ENCODE measurements around the gene CACNG8.
"Not testable (repeated sequence)": the region's sequence is repeated elsewhere in the genome, so short reads cannot be mapped to it uniquely, and the experiment has no call there.

Gene CACNG8

DNA sequence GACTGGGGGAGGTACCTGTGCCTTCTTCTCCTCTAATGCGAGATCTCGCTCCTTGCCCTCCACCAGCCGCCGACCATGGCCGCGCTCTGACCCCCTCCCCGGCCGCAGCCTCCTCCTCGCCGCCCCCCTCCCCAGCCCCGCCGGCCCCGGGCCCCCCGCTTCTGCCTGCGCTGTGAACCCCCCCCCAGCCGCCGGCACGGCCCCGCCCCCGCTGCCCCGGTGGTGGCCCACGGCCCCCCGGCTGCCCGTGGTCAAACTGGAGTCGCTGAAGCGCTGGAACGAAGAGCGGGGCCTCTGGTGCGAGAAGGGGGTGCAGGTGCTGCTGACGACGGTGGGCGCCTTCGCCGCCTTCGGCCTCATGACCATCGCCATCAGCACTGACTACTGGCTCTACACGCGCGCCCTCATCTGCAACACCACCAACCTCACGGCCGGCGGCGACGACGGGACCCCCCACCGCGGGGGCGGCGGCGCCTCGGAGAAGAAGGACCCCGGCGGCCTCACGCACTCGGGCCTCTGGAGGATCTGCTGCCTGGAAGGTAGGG, at the start of gene CACNG8:
Gene CACNG8 (plus strand): TSS at position 51 of the 545 bp plus-strand sequence.
- DNase-seq: no peak

DNA sequence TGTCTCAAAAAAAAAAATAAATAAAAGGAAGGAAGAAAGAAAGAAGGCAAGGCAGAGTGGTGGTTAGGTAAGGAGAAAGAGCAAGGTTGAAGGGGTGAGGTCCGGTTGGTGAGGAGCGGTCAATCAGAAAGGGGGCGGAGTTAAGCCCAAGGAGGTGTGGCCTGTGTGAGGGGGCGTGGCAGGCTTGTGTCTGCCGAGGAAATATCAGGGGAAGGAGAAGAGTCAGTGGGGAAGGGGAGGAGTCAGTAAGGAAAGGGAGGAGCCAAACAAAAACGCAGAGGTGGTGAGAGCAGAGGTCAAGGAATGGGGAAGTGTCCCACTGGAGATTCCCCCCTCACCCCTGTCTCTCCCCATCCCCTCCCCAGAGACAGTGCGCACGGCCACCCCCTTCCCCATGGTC, 47.7 kb upstream of the CACNG8 start:
- DNase-seq: no peak

GRCh38 chr19:53916004-53916403, 46.7 kb upstream of the CACNG8 start:
- DNase-seq: no peak

DNA sequence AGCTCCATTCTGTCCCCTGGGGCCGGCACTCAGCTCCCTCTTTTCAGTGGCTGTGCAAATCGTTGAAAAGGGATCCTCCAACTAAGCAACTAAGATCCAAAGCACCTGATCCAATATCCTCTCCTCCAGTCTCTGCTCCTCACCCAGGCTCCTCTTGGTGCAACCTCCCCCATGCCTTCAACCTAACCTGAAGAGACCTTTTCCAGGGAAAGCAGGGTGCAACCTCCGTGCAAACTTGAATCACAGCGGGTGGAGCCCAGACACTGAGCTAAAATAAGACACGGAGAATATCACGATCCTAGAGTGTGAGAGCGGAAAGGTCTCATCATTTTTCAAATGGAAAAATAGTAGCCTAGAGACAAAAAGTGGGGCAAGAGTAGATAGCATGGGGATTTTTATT, 45.4 kb upstream of the CACNG8 start:
- DNase-seq: no peak

GRCh38 chr19:53927739-53928138, 35.0 kb upstream of the CACNG8 start:
- DNase-seq: no peak

DNA sequence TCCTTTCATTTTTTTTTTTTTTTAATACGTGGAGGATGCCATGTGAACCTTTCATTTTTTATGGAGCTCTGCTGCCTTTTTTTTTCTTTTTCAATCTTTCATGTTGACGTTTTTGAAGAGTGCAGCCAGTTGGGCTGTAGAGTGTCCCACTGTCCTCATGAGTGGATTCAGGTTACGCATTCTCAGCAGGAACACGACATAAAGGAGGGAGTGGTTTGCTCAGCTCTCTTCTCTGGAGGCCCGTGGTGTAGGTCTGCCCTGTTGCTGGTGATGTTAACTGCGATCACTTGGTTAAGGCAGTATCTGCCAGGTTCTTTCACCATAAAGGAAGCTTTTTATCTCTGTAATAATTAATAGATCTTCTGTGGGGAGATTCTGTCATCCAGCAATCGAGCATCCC, 26.7 kb upstream of the CACNG8 start:
- DNase-seq: no peak

GRCh38 chr19:53942001-53942786, 20.5 kb upstream of the CACNG8 start:
- no peak for DNase-seq

GRCh38 chr19:53944416-53944815, 18.3 kb upstream of the CACNG8 start:
- DNase-seq: no peak

DNA sequence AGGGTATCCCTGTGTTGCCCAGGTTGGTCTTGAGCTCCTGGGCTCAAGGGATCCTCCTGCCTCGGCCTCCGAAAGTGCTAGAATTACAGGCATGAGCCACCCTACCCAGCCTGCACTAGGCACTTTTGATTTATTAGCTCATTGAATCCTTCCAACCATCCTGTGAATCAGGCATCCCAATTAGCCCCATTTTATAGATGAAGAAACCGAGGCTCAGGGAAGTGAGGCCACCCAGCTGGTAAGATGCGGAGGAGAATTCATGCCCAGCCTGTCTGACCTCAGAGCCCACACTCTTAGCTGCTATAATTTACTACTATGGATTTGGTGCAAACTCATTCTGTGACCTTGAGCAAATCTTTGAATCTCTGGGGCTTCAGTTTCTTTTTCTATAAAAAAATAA, 17.8 kb upstream of the CACNG8 start:
- DNase-seq: no peak

DNA sequence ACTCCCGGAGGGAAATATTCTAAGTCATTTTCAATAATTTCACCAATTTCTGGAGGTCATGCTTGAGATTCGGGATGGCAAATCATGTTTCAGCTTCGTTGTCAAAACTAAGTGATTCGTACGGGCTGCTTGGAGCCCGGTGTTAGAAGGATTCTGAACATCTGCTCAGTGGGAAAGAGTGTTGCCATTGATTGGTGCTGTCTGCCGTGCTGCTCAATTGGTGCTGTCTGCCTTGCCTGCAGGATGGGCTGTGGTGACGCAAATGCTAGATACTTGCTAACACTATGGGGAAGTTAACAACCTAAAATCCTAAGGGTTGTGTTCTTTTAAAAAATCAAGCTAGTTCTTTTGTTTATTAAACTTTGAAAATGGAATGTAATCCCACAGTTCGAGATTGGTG, 17.3 kb upstream of the CACNG8 start:
- no peak for DNase-seq

DNA sequence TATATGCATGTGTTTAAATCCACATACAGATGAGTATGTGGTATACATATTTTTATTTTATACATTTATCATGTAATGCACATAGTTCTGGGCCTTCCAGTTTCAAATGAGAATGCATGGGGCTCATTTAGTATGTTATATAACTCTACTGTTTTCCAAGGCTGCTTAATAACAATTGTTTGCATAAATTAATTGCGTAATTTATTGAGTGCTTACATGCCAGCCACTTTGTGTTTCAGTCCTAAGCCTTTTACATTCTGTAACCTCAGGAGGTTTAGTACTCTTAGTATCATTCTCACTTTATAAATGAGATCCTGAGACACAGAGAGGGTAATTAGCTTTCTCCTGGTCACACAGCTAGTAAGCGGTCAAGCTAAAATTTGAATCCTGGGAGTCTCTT, 16.7 kb upstream of the CACNG8 start:
- DNase-seq: no peak

- no peak for DNase-seq
Measured at GRCh38 chr19:53947624-53948023, 15.1 kb upstream of the CACNG8 start.

DNA sequence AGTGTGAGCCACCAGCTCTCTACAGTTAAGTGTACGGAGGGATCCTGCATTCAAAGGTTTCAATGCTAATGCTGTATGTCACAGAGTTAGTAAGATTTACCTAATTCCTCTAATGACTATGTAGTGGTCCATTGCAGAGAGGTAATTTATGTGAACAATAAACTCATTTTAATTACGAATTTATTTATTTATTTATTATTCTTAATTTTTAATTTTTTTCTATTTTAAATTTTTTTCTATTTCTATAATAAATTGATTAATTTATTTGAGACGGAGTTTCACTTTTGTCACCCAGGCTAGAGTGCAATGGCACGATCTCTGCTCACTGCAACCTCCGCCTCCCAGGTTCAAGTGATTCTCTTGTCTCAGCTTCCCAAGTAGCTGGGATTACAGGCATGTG, 14.1 kb upstream of the CACNG8 start:
- not testable (repeated sequence) for DNase-seq

GRCh38 chr19:53951436-53951835, 11.3 kb upstream of the CACNG8 start:
- no peak for DNase-seq

GRCh38 chr19:53951947-53952346, 10.8 kb upstream of the CACNG8 start:
- DNase-seq: no peak

GRCh38 chr19:53953383-53953782, 9.4 kb upstream of the CACNG8 start:
- DNase-seq: no peak

DNA sequence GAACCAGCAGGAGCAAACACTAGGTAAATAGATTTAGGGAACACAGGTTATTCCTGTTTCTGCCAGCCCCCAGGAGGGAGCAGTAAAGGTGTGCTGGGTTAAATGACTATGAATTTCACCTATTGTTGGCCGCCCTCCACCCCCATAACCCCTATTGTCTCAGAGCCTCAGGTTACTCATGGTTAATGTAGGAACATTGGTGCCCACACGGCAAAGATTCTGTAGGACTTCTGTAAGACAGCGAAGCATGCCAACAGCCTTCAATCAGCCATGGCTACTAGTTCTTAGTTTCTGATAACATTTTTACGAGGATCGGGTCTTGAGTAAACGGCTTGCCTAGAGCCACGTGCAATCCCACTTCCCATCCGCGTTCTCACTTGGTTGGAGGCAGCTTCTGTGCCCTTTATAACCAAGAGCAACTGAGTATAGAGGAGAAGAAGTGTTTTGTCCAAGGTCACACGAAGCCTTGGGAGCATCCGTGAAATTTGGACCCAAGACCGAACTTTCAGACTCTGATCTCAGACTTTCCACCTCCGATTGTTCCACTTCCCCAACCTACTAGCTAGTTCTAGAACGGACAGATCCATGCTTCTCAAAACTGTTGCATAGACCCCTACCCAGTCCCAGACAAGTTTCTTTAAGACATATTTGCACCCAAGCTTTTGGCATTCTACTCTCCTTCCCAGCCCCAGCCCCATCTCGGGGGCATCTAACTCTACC, 5.1 kb upstream of the CACNG8 start:
- no peak for DNase-seq

DNA sequence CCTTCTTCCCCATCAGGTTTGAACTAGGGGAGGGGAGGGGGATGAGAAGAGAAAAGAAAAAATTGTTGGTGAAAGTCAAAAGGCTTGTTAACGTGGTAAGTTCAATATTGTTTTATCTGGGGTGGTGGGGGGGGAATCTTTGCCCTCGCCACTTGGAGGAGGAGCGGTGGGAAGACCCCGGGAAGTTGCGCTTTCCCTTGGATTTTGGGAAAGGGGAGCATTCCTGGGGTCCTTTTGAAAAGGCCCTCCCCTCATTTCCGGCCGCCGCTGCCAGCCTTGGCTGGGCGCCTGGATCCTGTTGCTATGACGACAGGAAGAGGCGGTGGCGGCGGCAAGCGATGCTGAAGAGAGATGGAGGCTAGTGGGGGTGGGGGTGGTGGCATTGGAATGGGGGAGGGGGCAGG, 4.6 kb upstream of the CACNG8 start:
- DNase-seq: no peak

- DNase-seq: no peak
Measured at GRCh38 chr19:53958823-53959757, 3.6 kb upstream of the CACNG8 start.

GRCh38 chr19:53960187-53960586, 2.5 kb upstream of the CACNG8 start:
- DNase-seq: no peak

DNA sequence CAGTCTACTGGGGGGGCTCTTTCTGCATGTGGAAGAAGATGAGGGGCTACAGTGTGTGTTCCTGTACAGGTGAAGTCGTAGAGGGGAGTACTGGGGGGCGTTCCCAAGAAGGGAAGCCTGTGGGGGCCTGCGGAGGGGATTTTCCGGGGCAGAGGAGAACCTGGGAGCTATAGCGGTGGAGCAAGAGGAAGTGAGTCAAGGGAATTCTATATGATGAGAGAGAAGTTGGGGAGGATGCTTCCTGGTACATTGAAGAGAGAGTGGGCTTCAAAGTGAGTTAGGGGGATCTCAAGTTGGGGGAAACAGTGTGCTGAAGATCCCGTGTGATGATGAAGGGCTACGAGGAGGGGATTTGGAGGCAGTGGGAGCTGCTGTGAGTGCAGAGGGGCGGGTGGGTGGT, 1.9 kb upstream of the CACNG8 start:
- no peak for DNase-seq

- DNase-seq: no peak
Measured at GRCh38 chr19:53961523-53962356, 997 bp upstream of the CACNG8 start.

All from NCI-H2171 treated with DMSO at 0.1 percent for 48 hours (cell line).